Endothelial cell (in vitro differentiated cells): Measurements from ENCODE around the gene SLX9. TPM values are rescaled to one million over a fixed set of nuclear protein-coding genes. Genes with fewer than 3 reads are reported as not detected.

Experiments used
- DNase-seq: peaks from one replicate; pipeline ENCODE4 v3.0.0; 2021; ENCODE audit warnings: low spot score
- H3K27ac Mint-ChIP-seq: one replicate; pipeline ENCODE4 v1.8.0; 2021; ENCODE audit warnings: mixed read lengths, inconsistent platforms; ENCODE audit not compliant: unreplicated experiment
- H3K27me3 Mint-ChIP-seq: one replicate; pipeline ENCODE4 v1.8.0; 2021; ENCODE audit warnings: mild to moderate bottlenecking, moderate library complexity, mixed read lengths, inconsistent platforms; ENCODE audit not compliant: unreplicated experiment
- H3K36me3 Mint-ChIP-seq: one replicate; pipeline ENCODE4 v1.8.0; 2021; ENCODE audit warnings: mild to moderate bottlenecking, low read depth, mixed read lengths, inconsistent platforms; ENCODE audit not compliant: unreplicated experiment
- H3K4me1 Mint-ChIP-seq: one replicate; pipeline ENCODE4 v1.8.0; 2021; ENCODE audit warnings: mild to moderate bottlenecking, mixed read lengths, inconsistent platforms; ENCODE audit not compliant: unreplicated experiment
- H3K4me3 Mint-ChIP-seq: one replicate; pipeline ENCODE4 v1.8.0; 2021; ENCODE audit warnings: mild to moderate bottlenecking, mixed read lengths, inconsistent platforms; ENCODE audit not compliant: unreplicated experiment
- H3K9me3 Mint-ChIP-seq: one replicate; pipeline ENCODE4 v1.8.0; 2021; ENCODE audit warnings: mixed read lengths, inconsistent platforms; ENCODE audit not compliant: unreplicated experiment
- CTCF ChIP-seq: fragments of 200-600 bp; sonication (generic); IDR thresholded peaks from one replicate; pipeline ENCODE4 v1.5.0; 2021; ENCODE audit warnings: antibody characterized with exemption; ENCODE audit not compliant: unreplicated experiment
- total RNA-seq: library from RNA; stranded (reverse); fragmentation: NEBNext Ultra II Directional; extraction: Animal tissue kit (Norgen Biotek cat#: 25700); gene quantifications from one replicate; pipeline ENCODE4 v1.2.1, GENCODE V29; 2021; ENCODE audit not compliant: unreplicated experiment

Gene SLX9
- total RNA-seq, 1 donor from 2014 or later: 13.7 TPM

GRCh38 chr21:44901391-44902074 is 38.3 kb upstream of the SLX9 start:
- Mint-ChIP-seq H3K27me3 (peaks cover 9% of the 10 kb centered on the region), H3K4me1 (peaks cover 2% of the 10 kb centered on the region)

GRCh38 chr21:44902268-44903049 is 37.4 kb upstream of the SLX9 start:
- no peak for TF ChIP-seq CTCF
- Mint-ChIP-seq H3K36me3 (peaks cover 10% of the 10 kb centered on the region), H3K4me1 (peaks cover 2% of the 10 kb centered on the region), H3K27ac (no peak overlapping the region), H3K9me3 (no peaks in the 10 kb centered on the region), H3K4me3 (no peak overlapping the region), H3K27me3 (peaks cover 9% of the 10 kb centered on the region)
- no peak for DNase-seq

More at GRCh38 chr21:44901391-44902074, 38.3 kb upstream of the SLX9 start:
- Mint-ChIP-seq H3K9me3 (no peaks in the 10 kb centered on the region), H3K36me3 (peaks cover 10% of the 10 kb centered on the region), H3K27ac (no peak overlapping the region), H3K4me3 (no peak overlapping the region)
- no peak for DNase-seq
- no peak for TF ChIP-seq CTCF

GRCh38 chr21:44903050-44903685 is 36.7 kb upstream of the SLX9 start:
- H3K36me3 Mint-ChIP-seq: peaks cover 10% of the 10 kb centered on the region
- no peak for DNase-seq
- no peaks in the 10 kb centered on the region for H3K9me3 Mint-ChIP-seq
- H3K4me1 Mint-ChIP-seq: peaks cover 2% of the 10 kb centered on the region
- no peak for TF ChIP-seq CTCF
- H3K27ac Mint-ChIP-seq: no peak overlapping the region
- H3K4me3 Mint-ChIP-seq: no peak overlapping the region
- H3K27me3 Mint-ChIP-seq: peaks cover 9% of the 10 kb centered on the region

- H3K4me1 Mint-ChIP-seq: peaks cover 2% of the 10 kb centered on the region
- peaks cover 10% of the 10 kb centered on the region for H3K36me3 Mint-ChIP-seq
- H3K27ac Mint-ChIP-seq: no peak overlapping the region
Measured at GRCh38 chr21:44903689-44904088, 36.1 kb upstream of the SLX9 start.

More at GRCh38 chr21:44903689-44904088, 36.1 kb upstream of the SLX9 start:
- no peak for TF ChIP-seq CTCF
- Mint-ChIP-seq H3K9me3 (no peaks in the 10 kb centered on the region), H3K27me3 (peaks cover 7% of the 10 kb centered on the region), H3K4me3 (no peak overlapping the region)
- DNase-seq: no peak
